Panc1 (cell line): ENCODE results near the gene E2F6.

Source experiments
- CTCF ChIP-seq: fragments of 450-650 bp; IDR thresholded peaks from 2 replicates; pipeline ENCODE4 v1.5.1; 2017; ENCODE audit warnings: mild to moderate bottlenecking
- POLR2AphosphoS5 ChIP-seq: IDR thresholded peaks from 2 replicates; pipeline ENCODE4 v1.6.1; 2012; ENCODE audit warnings: mild to moderate bottlenecking, low read depth, low read length, moderate library complexity
- SIN3A ChIP-seq: IDR thresholded peaks from 2 replicates; pipeline ENCODE4 v1.6.1; 2012; ENCODE audit warnings: low read depth, mild to moderate bottlenecking, low read length, moderate library complexity, borderline replicate concordance; ENCODE audit not compliant: insufficient read depth

- TF ChIP-seq CTCF (no peak), POLR2AphosphoS5 (no peak), SIN3A (no peak)
Observed at GRCh38 chr2:11412449-11412810, 53.5 kb downstream of the E2F6 start.
